ENCODE data around the gene RCOR2. TPM values are rescaled to one million over a fixed set of nuclear protein-coding genes. Genes with fewer than 3 reads are reported as not detected.

Gene RCOR2
- total RNA-seq, 4 donors from 2014 or later, result 0.16 to 0.74 (median 0.58) TPM; not detected in 1

GRCh38 chr11:63904743-63905142 lies 12.2 kb downstream of the RCOR2 start:
- H3K27ac ChIP-seq, result no peak overlapping the region
- H3K27me3 ChIP-seq, result no peaks in the 10 kb centered on the region
- TF ChIP-seq, protein P1, sequence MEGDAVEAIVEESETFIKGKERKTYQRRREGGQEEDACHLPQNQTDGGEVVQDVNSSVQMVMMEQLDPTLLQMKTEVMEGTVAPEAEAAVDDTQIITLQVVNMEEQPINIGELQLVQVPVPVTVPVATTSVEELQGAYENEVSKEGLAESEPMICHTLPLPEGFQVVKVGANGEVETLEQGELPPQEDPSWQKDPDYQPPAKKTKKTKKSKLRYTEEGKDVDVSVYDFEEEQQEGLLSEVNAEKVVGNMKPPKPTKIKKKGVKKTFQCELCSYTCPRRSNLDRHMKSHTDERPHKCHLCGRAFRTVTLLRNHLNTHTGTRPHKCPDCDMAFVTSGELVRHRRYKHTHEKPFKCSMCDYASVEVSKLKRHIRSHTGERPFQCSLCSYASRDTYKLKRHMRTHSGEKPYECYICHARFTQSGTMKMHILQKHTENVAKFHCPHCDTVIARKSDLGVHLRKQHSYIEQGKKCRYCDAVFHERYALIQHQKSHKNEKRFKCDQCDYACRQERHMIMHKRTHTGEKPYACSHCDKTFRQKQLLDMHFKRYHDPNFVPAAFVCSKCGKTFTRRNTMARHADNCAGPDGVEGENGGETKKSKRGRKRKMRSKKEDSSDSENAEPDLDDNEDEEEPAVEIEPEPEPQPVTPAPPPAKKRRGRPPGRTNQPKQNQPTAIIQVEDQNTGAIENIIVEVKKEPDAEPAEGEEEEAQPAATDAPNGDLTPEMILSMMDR (IDR thresholded peaks at IDR 0.05), result no peak
- no peak for TF ChIP-seq EP300 (IDR thresholded peaks at IDR 0.05)
- no peak for TF ChIP-seq POLR2A (IDR thresholded peaks at IDR 0.05)
- TF ChIP-seq POLR2AphosphoS5 (IDR thresholded peaks at IDR 0.05), result no peak
- H3K4me1 ChIP-seq, result peaks cover 0 to 41% (median 12%) of the 10 kb centered on the region in 3 donors
- ATAC-seq, result no peak
- 93% methylated on average over 5 of the region's 13 CpGs; no CpG with 5 or more reads in 1 of the 2 donors for WGBS, 2 donors (ENCODE audit: low coverage in 1 of 2)
- H3K9me3 ChIP-seq, result no peaks in the 10 kb centered on the region
- no peak overlapping the region for H3K4me3 ChIP-seq
- peaks cover 3 to 98% of the 10 kb centered on the region in 2 donors for H3K36me3 ChIP-seq

DNA sequence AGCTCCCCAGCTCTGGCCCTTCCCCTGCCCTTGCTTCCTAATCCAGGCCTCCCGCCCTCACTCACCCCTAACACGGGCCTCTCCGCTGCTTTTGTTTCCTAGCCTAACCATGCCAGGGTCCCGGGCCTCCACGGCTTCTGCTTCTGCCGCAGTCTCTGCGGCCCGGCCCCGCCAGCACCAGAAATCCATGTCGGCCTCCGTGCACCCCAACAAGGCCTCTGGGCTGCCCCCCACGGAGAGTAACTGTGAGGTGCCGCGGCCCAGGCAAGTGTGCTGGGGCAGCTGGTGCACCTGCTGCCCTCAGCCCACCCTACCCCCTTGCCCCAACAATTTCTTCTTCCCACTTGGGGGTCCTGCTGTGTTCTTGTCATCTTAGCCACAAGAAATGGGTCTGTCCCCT lies 13.1 kb downstream of the RCOR2 start:
- TF ChIP-seq, protein P1 (IDR thresholded peaks at IDR 0.05), result no peak
- TF ChIP-seq EP300 (IDR thresholded peaks at IDR 0.05) (no peak), POLR2AphosphoS5 (IDR thresholded peaks at IDR 0.05) (no peak), POLR2A (IDR thresholded peaks at IDR 0.05) (no peak)
- Histone ChIP-seq H3K27ac (no peak overlapping the region), H3K36me3 (peaks cover 3 to 98% of the 10 kb centered on the region in 2 donors), H3K4me3 (no peak overlapping the region), H3K27me3 (no peaks in the 10 kb centered on the region), H3K9me3 (no peaks in the 10 kb centered on the region), H3K4me1 (peaks cover 0 to 32% (median 12%) of the 10 kb centered on the region in 3 donors)
- WGBS, 2 donors (ENCODE audit: low coverage in 1 of 2), result 100% methylated on average over 1 of the region's 14 CpGs; no CpG with 5 or more reads in 1 of the 2 donors
- ATAC-seq, result no peak

DNA sequence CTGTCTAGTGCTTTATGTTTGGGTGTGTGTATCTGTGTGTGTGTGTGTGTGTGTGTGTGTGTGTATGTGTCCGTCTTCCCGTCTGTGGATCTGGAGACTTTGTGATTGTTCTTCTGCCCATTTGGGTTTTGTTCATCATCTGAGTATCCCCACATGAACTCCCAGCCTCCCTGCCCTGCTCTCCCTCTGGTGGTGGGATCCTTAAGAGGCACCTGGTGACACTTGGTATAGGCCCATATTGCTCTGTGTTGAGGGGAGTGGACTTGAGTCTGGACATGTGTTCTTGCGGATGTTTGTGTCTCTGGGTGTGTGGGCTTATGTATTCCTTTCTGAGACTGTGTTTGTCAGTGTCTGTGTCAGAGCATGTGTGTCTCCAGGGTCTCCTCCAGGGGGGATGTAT lies 15.3 kb downstream of the RCOR2 start:
- TF ChIP-seq EP300 (IDR thresholded peaks at IDR 0.05) (no peak), POLR2AphosphoS5 (IDR thresholded peaks at IDR 0.05) (no peak)
- TF ChIP-seq, protein P1 (IDR thresholded peaks at IDR 0.05), result no peak
- ATAC-seq, result no peak
- Histone ChIP-seq H3K4me1 (peaks cover 0 to 11% (median 0%) of the 10 kb centered on the region in 3 donors), H3K4me3 (no peak overlapping the region), H3K36me3 (peaks cover 3 to 98% of the 10 kb centered on the region in 2 donors), H3K27me3 (no peaks in the 10 kb centered on the region), H3K27ac (no peak overlapping the region), H3K9me3 (no peaks in the 10 kb centered on the region)
- 40 to 52% methylated on average over 1 to 3 of the region's 3 CpGs for WGBS, 2 donors (ENCODE audit: low coverage in 1 of 2)

DNA sequence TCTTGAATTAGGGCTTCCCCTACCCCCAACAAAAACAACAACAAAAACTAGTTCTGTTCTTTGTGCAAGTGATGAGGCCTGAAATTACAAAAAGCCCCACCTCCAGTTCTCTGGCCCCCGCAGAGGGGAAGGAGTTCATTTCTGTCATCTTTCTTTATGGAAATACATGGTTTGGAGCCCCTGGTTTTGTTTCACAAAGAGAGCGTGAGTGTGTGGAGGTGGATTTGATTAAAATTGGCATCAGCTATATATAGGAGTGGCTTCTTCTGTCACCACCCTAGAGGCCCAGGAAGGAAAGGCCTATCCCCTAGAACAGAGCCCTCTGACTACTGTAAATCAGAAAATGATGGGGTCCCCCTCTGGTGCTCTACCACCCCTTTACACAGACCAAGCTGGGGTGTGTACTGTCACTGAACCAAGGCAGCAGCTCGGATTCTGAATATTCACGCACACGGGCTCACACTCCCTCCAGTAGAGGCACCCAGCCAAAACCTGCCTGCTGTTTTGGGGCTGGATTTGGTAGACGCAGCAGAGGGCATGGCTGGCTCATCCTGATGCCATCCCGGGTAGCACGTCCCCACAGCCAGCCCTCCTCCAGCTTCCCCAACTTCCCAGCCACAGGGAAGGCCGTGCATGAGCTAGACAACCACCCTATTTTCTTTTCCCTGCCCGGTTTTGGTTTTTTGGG lies 19.4 kb downstream of the RCOR2 start:
- ATAC-seq, result no peak
- Histone ChIP-seq H3K27ac (no peak overlapping the region), H3K36me3 (peaks cover 3 to 78% of the 10 kb centered on the region in 2 donors), H3K27me3 (no peaks in the 10 kb centered on the region), H3K4me3 (no peak overlapping the region), H3K9me3 (no peaks in the 10 kb centered on the region), H3K4me1 (peaks cover 0 to 8% (median 0%) of the 10 kb centered on the region in 3 donors)
- TF ChIP-seq, protein P1 (IDR thresholded peaks at IDR 0.05), result no peak
- TF ChIP-seq POLR2AphosphoS5 (IDR thresholded peaks at IDR 0.05) (no peak), POLR2A (IDR thresholded peaks at IDR 0.05) (no peak), EP300 (IDR thresholded peaks at IDR 0.05) (no peak)
- 54 to 76% methylated on average over 6 to 9 of the region's 10 CpGs for WGBS, 2 donors (ENCODE audit: low coverage in 1 of 2)

DNA sequence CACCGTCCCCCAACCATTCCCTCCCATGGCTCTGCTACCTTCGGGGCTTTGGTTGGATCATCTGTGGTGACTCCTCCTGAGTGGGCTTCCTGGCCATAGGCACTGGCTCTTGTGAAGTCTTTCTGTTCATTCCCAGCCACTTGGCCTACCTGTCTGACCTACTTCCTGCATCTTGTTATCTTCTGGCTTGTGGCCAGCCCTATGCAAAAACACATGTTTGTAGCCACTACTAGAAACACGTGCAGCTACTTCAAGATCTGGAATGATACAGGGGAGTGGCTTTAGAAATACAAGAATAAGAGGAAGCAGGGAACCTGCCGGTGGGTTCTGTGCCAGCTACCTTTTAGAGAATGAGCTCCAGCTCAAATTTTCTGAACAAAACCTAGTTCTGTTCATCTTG lies 20.9 kb downstream of the RCOR2 start:
- no peak overlapping the region for H3K4me3 ChIP-seq
- WGBS, 2 donors (ENCODE audit: low coverage in 1 of 2), result 74 to 100% methylated on average over 1 to 4 of the region's 4 CpGs
- H3K36me3 ChIP-seq, result peaks cover 3 to 64% of the 10 kb centered on the region in 2 donors
- no peak for ATAC-seq
- TF ChIP-seq POLR2AphosphoS5 (IDR thresholded peaks at IDR 0.05) (no peak), EP300 (IDR thresholded peaks at IDR 0.05) (no peak), POLR2A (IDR thresholded peaks at IDR 0.05) (no peak)
- TF ChIP-seq, protein P1 (IDR thresholded peaks at IDR 0.05), result no peak
- H3K4me1 ChIP-seq, result peaks cover 0 to 21% (median 0%) of the 10 kb centered on the region in 3 donors
- no peaks in the 10 kb centered on the region for H3K27me3 ChIP-seq
- H3K27ac ChIP-seq, result no peak overlapping the region
- no peaks in the 10 kb centered on the region for H3K9me3 ChIP-seq

All from gastroesophageal sphincter (tissue), 4 donors.